Spinal cord (tissue), 10 donors: ENCODE results near the gene OR7C2. TPM values are rescaled to one million over a fixed set of nuclear protein-coding genes. Genes with fewer than 3 reads are reported as not detected.

ENCODE experiments used
- DNase-seq, 6 donors: peaks; one replicate each; pipeline versions ENCODE4 v3.0.0 to v3.0.0-alpha.2; 2013 to 2015; ENCODE audit warnings: low spot score in 6 of 6, low read depth in 4 of 6
- H3K27ac ChIP-seq: one replicate; pipeline ENCODE4 v1.5.1; 2013; ENCODE audit warnings: low read depth, low read length, control low read depth
- H3K27me3 ChIP-seq: one replicate; pipeline ENCODE4 v1.6.1; 2013; ENCODE audit warnings: low read length; ENCODE audit not compliant: control insufficient read depth, insufficient read depth
- H3K36me3 ChIP-seq: one replicate; pipeline ENCODE4 v1.6.1; 2013; ENCODE audit warnings: low read length; ENCODE audit not compliant: control insufficient read depth, insufficient read depth
- H3K4me1 ChIP-seq: one replicate; pipeline ENCODE4 v1.6.1; 2013; ENCODE audit warnings: low read length; ENCODE audit not compliant: control insufficient read depth, insufficient read depth
- H3K4me3 ChIP-seq: one replicate; pipeline ENCODE4 v1.5.1; 2013; ENCODE audit warnings: low read depth, low read length, control low read depth
- H3K9me3 ChIP-seq: one replicate; pipeline ENCODE4 v1.6.1; 2013; ENCODE audit warnings: low read length; ENCODE audit not compliant: control insufficient read depth, insufficient read depth
- WGBS: methylation state at CpG from one replicate; pipeline ENCODE4 v1.1.5; 2013; ENCODE audit warnings: missing lambda C conversion rate; ENCODE audit not compliant: insufficient coverage; 5-methylcytosine and 5-hydroxymethylcytosine counted together
- polyA plus RNA-seq, 2 donors: library from polyadenylated mRNA; unstranded; fragments of 120-200 nt; gene quantifications; one replicate each; pipeline ENCODE4 v1.2.1, GENCODE V29; 2013; ENCODE audit not compliant: insufficient read length in 2 of 2
- total RNA-seq, 2 donors: library from RNA; depleted of rRNA in 1 of 2; stranded (reverse); fragments of 120-200 nt in 1 of 2; fragments of >200 nt in 1 of 2; gene quantifications; one replicate each; pipeline versions ENCODE4 v1.2.3 to v1.2.4, GENCODE V29; 2013 to 2014
- donor health status: healthy.

The OR7C2 gene
- total and polyA plus RNA-seq, 4 donors, result not detected

DNA sequence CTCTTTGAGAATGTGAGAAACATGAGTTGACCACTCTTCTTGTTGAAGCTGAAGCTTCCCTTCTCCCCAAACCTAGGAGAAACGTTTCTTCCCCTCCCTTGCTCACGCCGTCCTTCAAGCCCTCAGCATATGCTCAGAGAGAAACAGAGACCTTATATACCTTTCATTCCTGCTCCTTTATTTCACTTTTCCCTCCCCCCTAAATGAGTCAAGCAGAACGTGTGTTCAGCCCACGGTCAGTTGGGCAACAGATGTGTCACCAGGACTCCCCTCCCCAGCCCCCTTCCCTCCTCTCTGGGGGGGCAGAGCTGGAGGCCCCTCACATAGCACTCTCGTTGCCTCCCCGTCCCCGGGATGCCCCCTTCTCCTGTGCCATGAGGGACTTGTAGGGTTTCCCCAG lies 8.6 kb downstream of the OR7C2 start:
- Histone ChIP-seq H3K9me3 (no peaks in the 10 kb centered on the region), H3K27ac (no peak overlapping the region), H3K27me3 (no peaks in the 10 kb centered on the region), H3K4me3 (no peak overlapping the region), H3K4me1 (no peaks in the 10 kb centered on the region), H3K36me3 (peaks cover 5% of the 10 kb centered on the region)
- 76% methylated on average over 3 of the region's 8 CpGs for WGBS
- DNase-seq, result no peak

DNA sequence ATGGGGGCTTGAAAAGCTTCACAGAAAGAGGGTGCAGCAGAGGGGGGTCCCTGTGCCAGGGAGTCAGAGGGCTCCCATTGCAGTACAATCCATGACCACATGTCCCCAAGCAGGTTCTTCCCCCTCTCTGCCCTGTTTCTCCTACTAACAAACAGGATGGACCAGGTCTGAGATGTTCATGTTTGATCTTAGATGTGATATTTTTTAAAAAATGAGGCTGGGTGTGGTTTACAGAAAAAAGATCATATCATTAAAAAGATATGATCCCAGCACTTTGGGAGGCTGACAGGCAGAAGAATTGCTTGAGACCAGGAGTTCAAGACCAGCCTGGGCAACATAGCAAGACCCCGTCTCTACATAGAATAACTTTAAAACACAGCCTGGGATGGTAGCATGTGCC lies 9.1 kb downstream of the OR7C2 start:
- H3K9me3 ChIP-seq, result no peaks in the 10 kb centered on the region
- WGBS, result no CpG with 5 or more reads among the region's 1 CpG
- H3K27ac ChIP-seq, result no peak overlapping the region
- no peak for DNase-seq
- no peak overlapping the region for H3K4me3 ChIP-seq
- H3K4me1 ChIP-seq, result no peaks in the 10 kb centered on the region
- peaks cover 5% of the 10 kb centered on the region for H3K36me3 ChIP-seq
- H3K27me3 ChIP-seq, result no peaks in the 10 kb centered on the region

DNA sequence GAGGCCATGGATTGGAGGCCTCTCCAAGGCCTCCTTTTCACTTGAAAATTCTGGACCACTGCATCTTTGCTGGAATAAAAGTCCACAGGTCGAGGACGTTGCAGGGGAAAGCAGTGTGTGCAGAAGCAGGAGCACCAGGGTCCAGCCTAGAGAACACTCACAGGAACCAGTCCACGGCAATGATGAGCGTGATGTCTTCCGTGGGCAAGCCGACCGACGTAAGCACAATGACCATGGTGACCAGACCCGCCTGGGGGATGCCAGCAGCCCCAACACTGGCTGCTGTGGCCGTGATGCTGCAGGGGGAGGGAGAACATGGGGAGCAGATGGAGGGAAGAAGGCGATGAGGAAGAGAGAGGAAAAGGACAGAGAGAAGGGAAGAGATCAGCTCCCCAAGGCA lies 11.5 kb downstream of the OR7C2 start:
- WGBS, result 86% methylated on average over 9 of the region's 11 CpGs
- no peak overlapping the region for H3K27ac ChIP-seq
- no peak for DNase-seq

DNA sequence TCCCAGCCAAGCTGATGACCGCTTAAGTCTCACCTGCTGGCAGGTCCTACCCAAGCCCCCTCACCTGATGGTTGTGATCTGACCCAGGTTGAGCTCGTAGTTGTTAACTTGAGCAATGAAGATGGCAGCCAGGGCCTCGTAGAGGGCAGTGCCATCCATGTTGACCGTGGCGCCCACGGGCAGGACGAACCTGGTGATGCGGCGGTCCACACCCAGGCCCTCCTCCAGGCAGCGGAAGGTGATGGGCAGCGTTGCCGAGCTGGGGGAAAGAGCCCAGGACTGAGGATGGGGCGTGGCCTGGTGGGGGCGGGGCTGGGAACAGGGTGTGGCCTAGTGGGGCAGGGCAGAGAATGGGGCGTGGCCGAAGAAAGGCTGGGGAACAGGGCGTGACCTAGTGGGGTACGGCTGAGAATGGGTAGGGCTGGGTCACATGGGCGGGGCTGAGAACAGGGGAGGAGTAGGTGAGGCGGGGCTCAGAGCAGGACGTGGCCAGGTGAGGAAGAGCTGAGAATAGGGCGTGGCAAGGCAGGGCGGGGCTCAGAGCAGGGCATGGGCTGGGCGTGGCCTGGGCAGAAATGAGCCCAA lies 12.9 kb downstream of the OR7C2 start:
- H3K9me3 ChIP-seq, result no peaks in the 10 kb centered on the region
- H3K27me3 ChIP-seq, result no peaks in the 10 kb centered on the region
- no peak overlapping the region for H3K4me3 ChIP-seq
- 16% methylated on average over 24 of the region's 24 CpGs for WGBS
- peaks cover 11% of the 10 kb centered on the region for H3K36me3 ChIP-seq
- no peak overlapping the region for H3K27ac ChIP-seq
- DNase-seq, result no peak
- H3K4me1 ChIP-seq, result no peaks in the 10 kb centered on the region

More for the DNA sequence above, 11.5 kb downstream of the OR7C2 start:
- H3K4me1 ChIP-seq, result no peaks in the 10 kb centered on the region
- H3K9me3 ChIP-seq, result no peaks in the 10 kb centered on the region
- no peak overlapping the region for H3K4me3 ChIP-seq
- H3K27me3 ChIP-seq, result no peaks in the 10 kb centered on the region
- peaks cover 9% of the 10 kb centered on the region for H3K36me3 ChIP-seq

DNA sequence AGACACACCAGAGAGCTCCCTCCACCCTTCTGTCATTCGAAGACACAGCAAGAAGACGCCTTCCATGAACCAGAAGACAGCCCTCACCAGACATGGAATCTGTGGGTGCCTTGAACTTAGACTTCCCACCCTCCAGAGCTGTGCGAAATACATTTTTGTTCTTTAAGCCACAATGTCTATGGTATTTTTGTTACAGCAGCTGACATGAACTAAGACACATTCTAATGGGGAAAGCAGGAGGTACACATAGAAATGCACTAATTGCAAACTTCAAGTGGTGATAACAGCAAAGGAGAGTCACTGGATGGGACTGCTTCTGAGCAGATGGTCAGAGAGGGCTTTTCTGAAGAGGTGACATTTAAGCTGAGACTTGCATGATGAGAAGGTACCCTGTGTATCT lies 16.2 kb downstream of the OR7C2 start:
- H3K27ac ChIP-seq, result no peak overlapping the region
- no peak for DNase-seq
- peaks cover 14% of the 10 kb centered on the region for H3K36me3 ChIP-seq
- H3K4me3 ChIP-seq, result no peak overlapping the region
- no peaks in the 10 kb centered on the region for H3K27me3 ChIP-seq
- H3K4me1 ChIP-seq, result no peaks in the 10 kb centered on the region
- peaks cover 2% of the 10 kb centered on the region for H3K9me3 ChIP-seq
- WGBS, result 89% methylated on average over 2 of the region's 3 CpGs

DNA sequence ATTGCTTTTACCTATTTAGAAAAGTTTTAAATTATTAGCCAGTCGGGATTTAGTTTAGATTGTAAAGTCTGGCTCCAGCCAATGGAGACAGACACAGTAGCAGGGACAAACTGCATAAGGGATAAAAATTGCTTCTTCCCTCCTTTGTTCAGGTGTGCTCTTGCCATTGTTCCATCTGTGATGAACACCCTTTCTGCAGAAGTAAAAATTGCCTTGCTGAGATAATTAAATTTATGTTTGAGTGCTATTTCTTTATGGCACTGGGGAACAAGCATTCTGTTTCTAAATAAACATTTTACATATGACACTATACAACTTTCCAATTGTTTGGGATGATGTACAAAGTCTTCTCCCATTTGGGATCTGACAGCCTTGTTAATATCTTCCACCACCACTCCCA lies 18.0 kb downstream of the OR7C2 start:
- no peak for DNase-seq
- H3K36me3 ChIP-seq, result peaks cover 14% of the 10 kb centered on the region
- H3K4me1 ChIP-seq, result no peaks in the 10 kb centered on the region
- H3K4me3 ChIP-seq, result no peak overlapping the region
- WGBS, result no CpG with 5 or more reads among the region's 1 CpG
- H3K27ac ChIP-seq, result no peak overlapping the region
- H3K9me3 ChIP-seq, result peaks cover 2% of the 10 kb centered on the region
- no peaks in the 10 kb centered on the region for H3K27me3 ChIP-seq

DNA sequence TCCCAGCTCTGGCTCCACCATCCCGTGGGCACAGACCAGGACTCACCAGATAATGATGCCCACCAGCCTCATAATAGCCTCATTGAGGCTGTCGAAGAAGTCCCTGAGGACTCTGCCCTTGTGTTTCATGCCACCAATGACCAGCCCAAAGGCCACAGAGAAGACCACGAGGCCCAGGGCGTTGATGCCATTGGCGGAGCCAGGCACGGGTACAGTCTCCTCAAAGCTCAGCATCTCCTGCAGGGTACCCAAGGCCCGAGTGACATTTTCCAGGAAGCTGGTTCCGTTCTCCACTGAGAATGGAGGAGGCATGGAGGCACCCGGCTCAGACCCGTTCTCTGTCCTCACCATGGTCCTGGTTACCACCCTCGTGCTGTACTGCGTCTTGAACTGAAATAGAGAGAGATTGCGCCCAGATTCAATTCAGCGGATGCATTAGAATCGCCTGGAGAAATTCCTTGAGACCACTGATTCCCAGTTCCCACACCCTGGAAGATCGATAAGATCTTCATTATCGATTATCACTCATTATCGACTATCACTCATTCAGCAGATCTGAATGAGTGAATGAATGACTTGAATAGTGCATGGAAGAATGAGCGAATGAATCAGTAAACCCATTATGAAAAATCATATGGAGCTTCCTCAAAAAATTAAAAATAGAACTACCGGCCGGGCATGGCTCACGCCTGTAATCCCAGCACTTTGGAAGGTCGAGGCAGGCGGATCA lies 20.8 kb downstream of the OR7C2 start:
- H3K4me3 ChIP-seq, result no peak overlapping the region
- peaks cover 2% of the 10 kb centered on the region for H3K9me3 ChIP-seq
- no peak for DNase-seq
- no peak overlapping the region for H3K27ac ChIP-seq
- H3K36me3 ChIP-seq, result peaks cover 8% of the 10 kb centered on the region
- no peaks in the 10 kb centered on the region for H3K27me3 ChIP-seq
- no peaks in the 10 kb centered on the region for H3K4me1 ChIP-seq
- 95% methylated on average over 15 of the region's 24 CpGs for WGBS

DNA sequence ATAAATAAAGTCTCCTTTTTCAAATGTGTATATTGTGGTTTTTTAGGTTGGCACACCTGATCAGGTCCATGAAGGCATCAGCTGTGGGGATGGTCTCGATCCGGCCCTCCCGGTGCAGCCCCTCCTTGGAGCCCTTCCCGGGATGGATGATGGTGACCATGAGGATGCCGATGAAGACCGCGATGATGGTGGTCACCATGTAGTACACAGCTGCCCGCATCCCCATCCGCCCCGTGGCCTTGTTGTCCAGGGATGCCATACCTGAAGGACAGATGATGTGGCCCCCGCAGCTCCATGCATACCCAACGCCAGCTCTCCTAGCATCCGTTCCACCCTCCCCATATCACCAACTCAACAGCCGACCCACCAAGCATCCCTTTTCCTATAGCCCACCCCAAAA lies 27.0 kb downstream of the OR7C2 start:
- peaks cover 3% of the 10 kb centered on the region for H3K4me1 ChIP-seq
- no peaks in the 10 kb centered on the region for H3K9me3 ChIP-seq
- H3K36me3 ChIP-seq, result peaks cover 36% of the 10 kb centered on the region
- no peak overlapping the region for H3K4me3 ChIP-seq
- 93% methylated on average over 14 of the region's 14 CpGs for WGBS
- H3K27me3 ChIP-seq, result no peaks in the 10 kb centered on the region
- no peak for DNase-seq
- no peak overlapping the region for H3K27ac ChIP-seq

DNA sequence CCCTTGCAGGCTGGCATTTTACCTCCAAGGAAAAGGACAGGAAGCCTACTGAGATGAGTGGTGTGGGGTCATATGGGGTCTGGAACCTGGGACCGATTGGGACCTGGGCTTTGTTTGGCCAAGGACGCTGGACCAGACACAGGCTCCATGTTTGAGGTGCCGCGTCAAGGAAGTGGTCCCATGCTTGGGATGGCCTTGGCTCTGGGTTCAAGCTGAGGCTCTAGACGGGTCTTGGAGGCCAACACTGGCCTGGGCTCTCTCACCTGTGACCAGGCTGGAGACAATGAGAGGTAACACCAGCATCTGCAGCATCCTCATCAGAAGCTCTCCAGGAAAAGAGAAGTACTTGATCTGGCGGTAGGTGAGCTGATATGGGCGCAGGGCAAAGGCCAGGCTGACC lies 30.2 kb downstream of the OR7C2 start:
- no peaks in the 10 kb centered on the region for H3K9me3 ChIP-seq
- no peak overlapping the region for H3K27ac ChIP-seq
- 90% methylated on average over 7 of the region's 7 CpGs for WGBS
- H3K4me3 ChIP-seq, result no peak overlapping the region
- DNase-seq, result no peak
- H3K36me3 ChIP-seq, result peaks cover 36% of the 10 kb centered on the region
- peaks cover 3% of the 10 kb centered on the region for H3K4me1 ChIP-seq
- no peaks in the 10 kb centered on the region for H3K27me3 ChIP-seq

DNA sequence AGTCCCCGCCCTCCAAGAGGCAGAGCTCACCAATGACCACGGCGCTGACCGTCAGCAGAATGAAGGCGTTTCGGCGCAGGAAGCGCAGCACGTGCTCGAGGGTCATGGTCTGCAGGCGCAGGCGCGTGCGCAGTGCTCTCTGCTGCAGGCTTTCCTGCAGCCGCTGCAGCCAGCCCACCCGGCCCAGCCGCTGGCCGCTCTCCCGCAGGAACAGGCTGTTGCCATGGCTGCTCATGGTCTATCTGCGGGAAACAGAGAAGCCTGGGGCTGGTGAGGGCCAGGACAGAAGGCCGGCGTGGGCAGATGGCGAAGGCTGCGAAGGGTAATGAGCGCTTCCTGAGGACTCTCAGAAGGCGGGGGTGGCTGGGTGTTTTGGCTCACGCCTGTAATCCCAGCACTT lies 31.4 kb downstream of the OR7C2 start:
- Histone ChIP-seq H3K27me3 (no peaks in the 10 kb centered on the region), H3K36me3 (peaks cover 36% of the 10 kb centered on the region), H3K4me3 (no peak overlapping the region), H3K9me3 (no peaks in the 10 kb centered on the region), H3K27ac (no peak overlapping the region), H3K4me1 (peaks cover 3% of the 10 kb centered on the region)
- 66% methylated on average over 27 of the region's 27 CpGs for WGBS
- peak in 2 of 6 donors; percentile 22 to 52 for DNase-seq
